K562 (cell line): Measurements from ENCODE around the gene KRT81. TPM values are rescaled to one million over a fixed set of nuclear protein-coding genes. Genes with fewer than 3 reads are reported as not detected.

Source experiments
- ATAC-seq: fragments of 200-7000 bp; cut with Tn5 transposase; 3 replicates; pipeline ENCODE4 v1.9.1; 2020; ENCODE audit warnings: moderate library complexity
- BruUV-seq: library from RNA; stranded (reverse); fragments of 400-500 nt; replicated peaks from 2 replicates; lab custom pipeline; 2021; lab: Mats Ljungman, UMichigan
- CTCF ChIA-PET: fragments of 300-600 bp; formaldehyde crosslinking; extraction: SDS; loops from one replicate; lab custom pipeline; 2021; ENCODE audit warnings: low intra/inter-chr PET ratio; lab: Yijun Ruan, JAX
- POLR2A ChIA-PET: fragments of 300-600, 350-650 bp; sonication (Branson Sonifier 250); formaldehyde crosslinking; extraction: SDS; loops from one replicate; lab custom pipeline; 2021; ENCODE audit warnings: antibody characterized with exemption, inconsistent platforms; lab: Yijun Ruan, JAX
- DNase-seq, 4 experiments: peaks; one replicate each; pipeline versions ENCODE4 v3.0.0 to v3.0.0-alpha.2; 2011 to 2018; ENCODE audit warnings: low spot score in 3 of 4, mixed read lengths in 3 of 4; ENCODE audit errors: extremely low read depth in 1 of 4
- FAIRE-seq: peaks from 2 replicates; lab custom pipeline; 2011; peaks lifted over from hg19 to GRCh38; lab: Jason Lieb, UNC
- H2AFZ ChIP-seq: 2 replicates; pipeline ENCODE4 v1.6.0; 2011; ENCODE audit warnings: low read depth, low read length, control low read depth, inconsistent platforms
- H3K27ac ChIP-seq: fragments of 200-600 bp; 3 replicates; pipeline ENCODE4 v1.8.0; 2011; ENCODE audit warnings: low read depth, mild to moderate bottlenecking, control low read depth, inconsistent platforms, low read length, moderate library complexity, mixed read lengths; ENCODE audit errors: extremely low read depth
- H3K27me3 ChIP-seq, 2 experiments: fragments of 300-600 bp in 1 of 2; 2 replicates in 1 of 2; 3 replicates in 1 of 2; pipeline versions ENCODE4 v1.6.0 to v1.8.0; 2011; ENCODE audit warnings: inconsistent platforms in 2 of 2, low read length in 2 of 2, mild to moderate bottlenecking in 1 of 2, mixed read lengths in 1 of 2, moderate library complexity in 1 of 2; ENCODE audit not compliant: control insufficient read depth in 2 of 2, insufficient read depth in 2 of 2
- H3K36me3 ChIP-seq: fragments of 300-600 bp; 3 replicates; pipeline ENCODE4 v1.8.0; 2011; ENCODE audit warnings: mild to moderate bottlenecking, low read length, inconsistent platforms; ENCODE audit not compliant: control insufficient read depth, insufficient read depth
- H3K4me1 ChIP-seq, 2 experiments: fragments of 200-600 bp in 1 of 2; replicated peaks in 1 of 2; 2 replicates in 1 of 2; 3 replicates in 1 of 2; pipeline versions ENCODE4 v1.5.1 to v1.8.0; 2011; ENCODE audit warnings: inconsistent platforms in 2 of 2, low read length in 2 of 2, mild to moderate bottlenecking in 1 of 2, mixed read lengths in 1 of 2, moderate library complexity in 1 of 2; ENCODE audit not compliant: control insufficient read depth in 2 of 2, insufficient read depth in 2 of 2
- H3K4me2 ChIP-seq: 2 replicates; pipeline ENCODE4 v1.6.1; 2011; ENCODE audit warnings: low read length, control low read depth, inconsistent platforms, mixed read lengths; ENCODE audit not compliant: insufficient read depth
- H3K4me3 ChIP-seq: fragments of 200-600 bp; sonication (generic), shearing (Covaris generic); 2 replicates; pipeline ENCODE4 v1.5.1; 2016; ENCODE audit warnings: control low read depth, inconsistent platforms
- H3K79me2 ChIP-seq: fragments of 200-600 bp; 3 replicates; pipeline ENCODE4 v1.8.0; 2011; ENCODE audit warnings: low read length, inconsistent platforms; ENCODE audit not compliant: control insufficient read depth, insufficient read depth
- H3K9ac ChIP-seq, 2 experiments: 2 replicates each; pipeline versions ENCODE4 v1.6.0 to v1.6.1; 2011; ENCODE audit warnings: low read depth in 2 of 2, low read length in 2 of 2, control low read depth in 1 of 2, inconsistent platforms in 1 of 2, mild to moderate bottlenecking in 1 of 2, mixed read lengths in 1 of 2; ENCODE audit not compliant: insufficient read depth in 1 of 2
- H3K9me1 ChIP-seq: one replicate; pipeline ENCODE4 v1.6.0; 2011; ENCODE audit warnings: inconsistent platforms, mild to moderate bottlenecking, low read length, moderate library complexity; ENCODE audit not compliant: control insufficient read depth, insufficient read depth
- H3K9me3 ChIP-seq: replicated peaks from 2 replicates; pipeline ENCODE4 v1.5.1; 2011; ENCODE audit warnings: low read depth, low read length, inconsistent platforms; ENCODE audit not compliant: control insufficient read depth, insufficient read depth
- H4K20me1 ChIP-seq: replicated peaks from 2 replicates; pipeline ENCODE4 v1.6.1; 2011; ENCODE audit warnings: low read length, inconsistent platforms, mixed read lengths; ENCODE audit not compliant: control insufficient read depth, insufficient read depth
- C11orf30 ChIP-seq: fragments of 450-650 bp; IDR thresholded peaks from 2 replicates; pipeline ENCODE4 v1.6.1; 2016; ENCODE audit warnings: low read depth, mild to moderate bottlenecking
- RBM25 ChIP-seq: fragments of 200-400 bp; formaldehyde crosslinking; IDR thresholded peaks from 2 replicates; pipeline ENCODE4 v1.6.1; 2018; ENCODE audit warnings: low read length, low read depth, moderate library complexity; ENCODE audit not compliant: severe bottlenecking
- ZNF274 ChIP-seq: IDR thresholded peaks from 2 replicates; pipeline ENCODE4 v1.6.1; 2011; ENCODE audit warnings: low read depth, mild to moderate bottlenecking, low read length, moderate library complexity, borderline replicate concordance
- WGBS: fragments of 100-300 bp; shearing (Covaris generic); methylation state at CpG from one replicate; pipeline ENCODE4 v1.1.6; 2016; ENCODE audit warnings: low coverage, mixed read lengths; ENCODE audit not compliant: insufficient coverage; ENCODE audit errors: missing lambda C conversion rate; 5-methylcytosine and 5-hydroxymethylcytosine counted together
- in situ Hi-C: fragments of 300-500 bp; cut with MboI; formaldehyde crosslinking; loops from 4 replicates; pipeline ENCODE4 v1.15.0; 2018; ENCODE audit warnings: inconsistent platforms, mixed read lengths
- intact Hi-C: fragments of 100-400 bp; cut with micrococcal nuclease; formaldehyde crosslinking; loops from 2 replicates; pipeline ENCODE4 v1.14.2; 2022
- polyA plus RNA-seq, 8 experiments: library from polyadenylated mRNA; depleted of rRNA in 4 of 8; stranded (reverse) in 5 of 8; unstranded in 3 of 8; fragments of >200 nt; fragmentation: Nextera tagmentation in 2 of 8; fragmentation: Illumina TruSeq in 1 of 8; extraction: Ambion mirVana in 2 of 8; extraction: Trizol in 1 of 8; gene quantifications; 2 replicates each; pipeline versions ENCODE4 v1.2.1 to v1.2.3, GENCODE V29; 2011 to 2014; ENCODE audit warnings: inconsistent platforms in 1 of 8, missing spikeins in 1 of 8
- total RNA-seq, 7 experiments: library from RNA; depleted of rRNA in 6 of 7; stranded (reverse); fragments of >200 nt in 6 of 7; fragmentation: Illumina TruSeq in 2 of 7; extraction: Trizol in 2 of 7; gene quantifications; 2 replicates each; pipeline versions ENCODE4 v1.2.1 to v1.2.3, GENCODE V29; 2011 to 2021; ENCODE audit warnings: low replicate concordance in 1 of 7

Gene KRT81
- total and polyA plus RNA-seq, 9 of the 15 experiments (the other 6 are each of a cell fraction or from before 2014, with no cell fraction given): 0.27 TPM; not detected in 8

DNA sequence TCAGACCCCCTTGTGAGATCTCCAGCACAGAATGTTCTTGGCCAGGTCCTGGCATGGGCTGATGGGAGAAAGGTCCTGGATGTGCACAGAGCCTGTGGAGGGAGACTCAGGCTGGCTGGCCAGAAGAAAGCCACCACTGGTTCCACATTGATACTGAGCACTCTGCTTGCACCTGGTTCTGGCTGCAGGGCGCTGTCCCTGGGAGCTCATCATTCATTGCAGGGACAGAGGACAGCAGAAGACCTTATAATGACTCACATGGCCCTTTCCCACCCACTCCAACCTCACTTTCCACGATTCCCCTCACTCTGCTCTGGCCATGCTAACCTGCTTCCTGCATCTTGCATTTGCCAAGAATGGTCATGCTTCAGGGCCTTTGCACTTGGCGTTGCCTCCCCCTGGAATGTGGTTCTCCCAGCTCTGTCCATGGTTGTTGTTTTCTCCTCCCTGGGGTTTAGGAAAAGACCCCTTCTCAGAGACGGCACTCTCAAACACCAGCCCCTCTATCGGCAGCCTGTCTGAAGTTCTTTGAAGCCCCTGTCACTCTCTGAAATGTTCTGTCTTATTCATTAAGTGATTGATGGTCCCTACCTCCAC lies 48.0 kb downstream of the KRT81 start (continued):
- TF ChIP-seq C11orf30: no peak

DNA sequence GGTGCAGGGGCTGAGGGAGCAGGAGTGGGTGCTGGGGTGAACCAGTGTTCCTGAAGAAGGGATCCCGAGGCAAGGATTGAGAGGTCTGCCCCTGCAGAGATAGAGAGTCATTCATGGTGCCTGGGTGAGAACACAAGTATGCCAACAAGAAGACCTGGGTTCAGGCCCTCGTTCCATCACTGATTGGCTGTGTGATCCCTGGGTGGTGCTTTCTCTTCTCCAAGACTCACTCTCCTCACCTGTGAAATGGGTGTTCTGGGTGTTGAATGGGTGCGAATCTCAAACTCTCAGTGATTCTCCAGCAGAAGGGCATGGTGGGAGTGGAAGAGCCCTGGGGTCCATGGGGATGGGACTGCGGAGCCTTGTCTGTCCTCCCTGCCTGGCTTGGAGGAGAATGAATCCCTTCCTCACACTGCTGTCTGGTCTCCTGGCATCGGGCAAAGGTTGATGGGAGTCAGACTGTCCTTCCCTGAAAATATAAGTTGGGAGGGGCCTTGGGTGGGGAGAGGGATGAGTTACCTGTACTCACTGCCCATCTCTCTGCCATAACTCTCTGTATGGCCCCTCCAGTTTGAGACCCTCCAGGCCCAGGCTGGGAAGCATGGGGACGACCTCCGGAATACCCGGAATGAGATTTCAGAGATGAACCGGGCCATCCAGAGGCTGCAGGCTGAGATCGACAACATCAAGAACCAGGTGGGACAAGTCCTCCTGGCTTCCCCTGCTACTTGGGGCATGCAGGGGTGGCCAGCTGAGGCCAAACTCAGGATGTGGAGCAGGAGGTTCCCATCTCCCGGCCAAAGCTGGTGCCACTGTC lies 48.7 kb downstream of the KRT81 start:
- H3K4me1 ChIP-seq: no peaks in the 10 kb centered on the region
- H3K9me1 ChIP-seq: no peaks in the 10 kb centered on the region
- H3K9ac ChIP-seq: no peak overlapping the region
- in situ Hi-C loops: no loop called here
- no peak overlapping the region for H3K4me3 ChIP-seq
- H3K79me2 ChIP-seq: no peaks in the 10 kb centered on the region
- H3K9me3 ChIP-seq: no peaks in the 10 kb centered on the region
- peaks cover 0 to 46% of the 10 kb centered on the region in 2 experiments; a peak in 4 of 5 replicates for H3K27me3 ChIP-seq
- intact Hi-C loops: no loop called here
- BruUV-seq: no TSS peak
- no peak for DNase-seq
- FAIRE-seq: no peak
- no peaks in the 10 kb centered on the region for H3K36me3 ChIP-seq
- ChIA-PET POLR2A (interaction anchor here (0.6 kb wide), 1 partner anchor 926 kb away, joined by 3 read pairs; no protein-coding TSS in a partner anchor), CTCF (no interaction called here)
- TF ChIP-seq RBM25 (peak; percentile 77), ZNF274 (no peak)
- H2AFZ ChIP-seq: no peak overlapping the region
- no peak overlapping the region for H3K4me2 ChIP-seq
- 1% methylated on average over 11 of the region's 11 CpGs for WGBS
- ATAC-seq: no peak
- H4K20me1 ChIP-seq: no peaks in the 10 kb centered on the region
- H3K27ac ChIP-seq: no peak overlapping the region
